PC-9 (cell line): Measurements from ENCODE around the gene DLGAP1.

Experiments
- EZH2 ChIP-seq: fragments of 200-600 bp; sonication (generic); IDR thresholded peaks from 2 replicates; pipeline ENCODE4 v1.8.0; 2017; ENCODE audit warnings: antibody characterized with exemption, low read depth
- TF ChIP-seq, protein P1 (sequence below): fragments of 200-600 bp; sonication (generic); conservative IDR thresholded peaks from 2 replicates; pipeline ENCODE4 v1.6.1; 2017; ENCODE audit warnings: mixed run types, antibody characterized with exemption, mild to moderate bottlenecking, moderate library complexity

DNA sequence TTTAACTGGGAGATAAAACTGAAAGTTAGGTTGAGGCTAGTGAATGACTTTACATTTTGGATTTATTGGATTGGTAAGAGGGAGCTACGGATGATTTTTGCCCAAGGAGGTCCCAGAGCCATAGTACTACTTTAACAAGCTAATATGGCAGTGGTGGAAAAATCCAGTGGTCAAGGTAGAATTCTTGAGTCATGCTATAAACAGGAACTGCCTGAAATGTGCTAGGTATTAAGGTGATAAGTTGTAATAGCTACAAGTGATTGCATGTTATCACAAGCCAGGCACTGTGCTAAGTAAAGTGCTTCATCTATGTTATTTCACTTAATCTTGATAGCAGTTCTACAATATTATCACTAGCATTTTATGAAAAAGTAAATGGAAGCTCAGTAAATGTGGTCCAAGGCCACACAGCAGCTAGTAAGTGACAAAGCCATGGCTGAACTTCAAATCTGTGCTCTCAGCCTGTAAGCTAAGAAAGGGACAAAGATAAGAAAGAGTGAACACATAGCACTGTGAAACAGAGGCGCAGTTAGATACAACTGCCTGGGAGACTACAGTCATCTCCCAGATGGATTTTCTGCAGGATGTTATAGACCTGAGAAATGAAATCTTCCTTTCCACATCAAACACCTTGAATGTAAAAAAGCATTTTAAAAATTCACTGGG, 535.6 kb downstream of the DLGAP1 start:
- TF ChIP-seq, protein P1, sequence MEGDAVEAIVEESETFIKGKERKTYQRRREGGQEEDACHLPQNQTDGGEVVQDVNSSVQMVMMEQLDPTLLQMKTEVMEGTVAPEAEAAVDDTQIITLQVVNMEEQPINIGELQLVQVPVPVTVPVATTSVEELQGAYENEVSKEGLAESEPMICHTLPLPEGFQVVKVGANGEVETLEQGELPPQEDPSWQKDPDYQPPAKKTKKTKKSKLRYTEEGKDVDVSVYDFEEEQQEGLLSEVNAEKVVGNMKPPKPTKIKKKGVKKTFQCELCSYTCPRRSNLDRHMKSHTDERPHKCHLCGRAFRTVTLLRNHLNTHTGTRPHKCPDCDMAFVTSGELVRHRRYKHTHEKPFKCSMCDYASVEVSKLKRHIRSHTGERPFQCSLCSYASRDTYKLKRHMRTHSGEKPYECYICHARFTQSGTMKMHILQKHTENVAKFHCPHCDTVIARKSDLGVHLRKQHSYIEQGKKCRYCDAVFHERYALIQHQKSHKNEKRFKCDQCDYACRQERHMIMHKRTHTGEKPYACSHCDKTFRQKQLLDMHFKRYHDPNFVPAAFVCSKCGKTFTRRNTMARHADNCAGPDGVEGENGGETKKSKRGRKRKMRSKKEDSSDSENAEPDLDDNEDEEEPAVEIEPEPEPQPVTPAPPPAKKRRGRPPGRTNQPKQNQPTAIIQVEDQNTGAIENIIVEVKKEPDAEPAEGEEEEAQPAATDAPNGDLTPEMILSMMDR, result no peak
- no peak for TF ChIP-seq EZH2
